ACHN (cell line): ENCODE measurements around the gene CDC42SE2.
A peak's percentile ranks its signal among the peaks of the same experiment; 100 is the strongest.

ENCODE experiments used
- DNase-seq: peaks from one replicate; pipeline ENCODE4 v3.0.0-alpha.2; 2015
- in situ Hi-C: cut with HindIII; loops from 2 replicates; pipeline ENCODE4 v1.10.0; 2017; ENCODE audit warnings: low sequenced_read_pairs, low pct_ligation_motif_present, low pct_unique_long_range_greater_than_20kb

The CDC42SE2 gene

GRCh38 chr5:131263648-131264450 lies at the start of gene CDC42SE2:
Gene CDC42SE2 (plus strand): TSS chr5:131264053. CDS start chr5:131359494, 95,441 bp downstream.
- in situ Hi-C loops = no loop called here

GRCh38 chr5:131214609-131215227 lies 49.1 kb upstream of the CDC42SE2 start:
- in situ Hi-C loops = no loop called here

More at GRCh38 chr5:131263648-131264450, at the start of gene CDC42SE2:
- DNase-seq = peak; percentile 86

DNA sequence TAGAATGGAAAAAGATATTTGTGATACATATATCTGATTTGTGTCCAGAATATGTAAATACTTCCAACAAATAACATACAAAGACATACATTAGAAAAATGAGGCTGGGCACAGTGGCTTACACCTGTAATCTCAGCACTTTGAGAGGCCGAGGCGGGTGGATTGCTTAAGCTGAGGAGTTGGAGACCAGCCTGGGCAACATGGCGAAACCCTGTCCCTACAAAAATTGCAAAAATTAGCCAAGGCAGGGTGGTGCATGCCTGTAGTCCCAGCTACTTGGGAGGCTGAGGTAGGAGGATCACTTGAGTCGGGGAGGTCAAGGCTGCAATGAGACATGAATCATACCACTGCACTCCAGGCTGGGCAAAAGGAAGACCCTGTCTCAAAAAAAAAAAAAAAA lies 46.1 kb upstream of the CDC42SE2 start:
- no peak for DNase-seq
- in situ Hi-C loops = no loop called here

More at GRCh38 chr5:131214609-131215227, 49.1 kb upstream of the CDC42SE2 start:
- no peak for DNase-seq

DNA sequence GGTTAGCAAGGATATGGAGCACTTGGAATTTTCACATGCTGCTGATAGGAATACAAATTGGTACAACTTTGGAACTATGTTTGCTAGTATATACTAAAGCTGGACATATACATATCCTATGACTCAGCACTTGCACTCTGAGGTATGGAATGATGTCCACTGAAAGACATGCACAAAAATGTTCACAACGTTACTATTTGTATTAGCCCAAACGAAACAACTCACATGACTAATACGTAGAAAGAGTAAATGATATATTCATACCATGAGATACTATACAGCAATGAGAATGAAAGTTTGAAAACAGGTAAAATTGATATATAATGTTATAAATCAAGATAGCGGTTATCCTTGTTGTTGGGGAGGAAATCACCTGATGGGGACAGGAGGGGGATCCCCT lies 45.5 kb upstream of the CDC42SE2 start:
- DNase-seq = no peak
- in situ Hi-C loops = no loop called here

DNA sequence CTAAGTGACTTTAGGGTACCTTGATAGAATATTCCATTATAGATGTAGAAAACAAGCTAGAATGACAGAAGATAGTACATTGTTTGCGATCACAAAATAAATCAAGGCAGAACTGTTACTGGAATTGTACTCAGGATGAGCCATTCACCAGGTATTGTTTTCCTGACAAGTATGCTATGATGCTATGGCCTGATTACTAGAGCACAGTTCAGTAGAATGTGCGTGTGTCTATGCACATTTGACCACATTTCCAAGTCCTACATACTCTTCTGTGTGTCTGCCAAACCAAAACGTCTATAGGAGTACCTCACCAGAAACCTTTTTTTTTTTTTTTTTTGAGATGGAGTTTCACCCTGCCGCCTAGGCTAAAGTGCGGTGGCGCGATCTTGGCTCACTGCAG lies 43.3 kb upstream of the CDC42SE2 start:
- no peak for DNase-seq
- in situ Hi-C loops = no loop called here

DNA sequence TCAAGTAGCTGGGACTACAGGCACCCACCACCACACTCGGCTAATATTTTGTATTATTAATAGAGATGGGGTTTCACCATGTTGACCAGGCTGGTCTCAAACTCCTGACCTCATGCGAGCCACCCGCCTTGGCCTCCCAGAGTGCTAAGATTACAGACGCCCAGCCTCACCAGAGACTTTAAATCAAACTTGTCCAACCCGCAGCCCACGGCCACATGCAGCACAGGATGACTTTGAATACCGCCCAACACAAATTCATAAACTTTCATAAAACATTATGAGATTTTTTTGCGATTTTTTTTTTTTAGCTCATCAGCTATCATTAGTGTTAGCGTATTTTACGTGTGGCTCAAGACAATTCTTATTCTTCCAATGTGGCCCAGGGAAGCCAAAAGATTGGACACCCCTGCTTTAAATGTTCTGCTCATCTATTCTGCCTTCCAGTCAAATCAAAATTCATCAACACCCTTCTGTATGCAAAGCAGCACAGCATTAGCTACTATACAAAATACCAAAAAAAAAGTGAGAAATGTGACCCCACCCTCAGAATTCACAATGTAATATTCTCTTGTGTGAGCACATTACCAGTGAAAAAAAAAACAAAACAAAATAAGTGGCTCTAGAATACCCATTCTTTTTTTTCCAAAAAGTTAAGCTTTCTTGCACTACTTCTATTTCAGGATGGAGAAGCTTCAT lies 42.7 kb upstream of the CDC42SE2 start:
- in situ Hi-C loops = no loop called here
- no peak for DNase-seq

- in situ Hi-C loops = no loop called here
Measured at GRCh38 chr5:131221888-131222287, 42.0 kb upstream of the CDC42SE2 start.

DNA sequence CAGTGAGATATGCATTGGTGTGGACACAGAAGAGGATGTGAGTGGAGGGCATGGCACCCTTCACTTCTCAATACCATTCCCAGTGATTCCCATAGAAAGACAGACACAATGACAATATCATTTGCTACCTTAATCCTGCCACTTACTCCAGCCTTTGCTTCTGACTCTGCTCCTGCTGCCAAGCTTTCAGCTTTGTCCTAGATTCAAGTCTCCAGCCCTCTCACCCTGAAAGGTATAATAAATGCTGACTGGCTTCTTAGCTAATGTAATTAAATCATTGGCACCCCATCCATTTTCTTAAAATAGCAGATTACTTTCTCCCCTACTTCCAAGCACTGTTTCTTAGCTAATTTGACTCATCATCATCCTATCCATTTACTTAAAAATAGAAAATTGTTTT lies 41.1 kb upstream of the CDC42SE2 start:
- in situ Hi-C loops = no loop called here
- no peak for DNase-seq

More at GRCh38 chr5:131221888-131222287, 42.0 kb upstream of the CDC42SE2 start:
- peak; percentile 2 for DNase-seq

DNA sequence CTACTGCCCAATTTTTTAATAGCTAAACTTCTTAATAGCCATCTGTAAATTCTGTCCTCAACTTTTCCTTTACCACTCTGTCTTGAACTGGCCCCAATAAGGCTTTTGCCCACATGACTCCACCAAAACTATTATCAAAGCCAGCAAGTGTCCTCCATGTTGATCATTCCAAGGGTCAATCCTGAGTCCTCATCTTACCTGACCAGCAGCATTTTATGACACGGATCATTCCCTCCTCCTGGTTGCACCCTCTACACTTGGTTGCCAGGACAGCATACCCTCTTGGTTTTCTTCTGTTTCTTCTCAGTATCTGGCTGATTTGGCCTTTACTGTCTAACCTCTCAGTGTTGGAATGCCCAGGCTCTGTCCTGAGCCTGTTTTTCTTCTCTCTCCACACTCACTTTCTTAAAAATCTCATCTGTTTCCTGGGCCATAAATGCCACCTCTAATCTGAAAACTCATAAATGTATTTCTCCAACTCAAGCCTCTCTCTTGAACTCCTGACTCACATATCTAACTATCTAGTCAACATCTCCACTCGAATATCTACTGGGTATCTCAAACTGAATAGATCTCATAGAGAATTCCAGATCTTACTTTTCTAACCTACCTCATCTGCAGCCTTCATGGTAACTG lies 40.0 kb upstream of the CDC42SE2 start:
- in situ Hi-C loops = no loop called here
- DNase-seq = no peak

DNA sequence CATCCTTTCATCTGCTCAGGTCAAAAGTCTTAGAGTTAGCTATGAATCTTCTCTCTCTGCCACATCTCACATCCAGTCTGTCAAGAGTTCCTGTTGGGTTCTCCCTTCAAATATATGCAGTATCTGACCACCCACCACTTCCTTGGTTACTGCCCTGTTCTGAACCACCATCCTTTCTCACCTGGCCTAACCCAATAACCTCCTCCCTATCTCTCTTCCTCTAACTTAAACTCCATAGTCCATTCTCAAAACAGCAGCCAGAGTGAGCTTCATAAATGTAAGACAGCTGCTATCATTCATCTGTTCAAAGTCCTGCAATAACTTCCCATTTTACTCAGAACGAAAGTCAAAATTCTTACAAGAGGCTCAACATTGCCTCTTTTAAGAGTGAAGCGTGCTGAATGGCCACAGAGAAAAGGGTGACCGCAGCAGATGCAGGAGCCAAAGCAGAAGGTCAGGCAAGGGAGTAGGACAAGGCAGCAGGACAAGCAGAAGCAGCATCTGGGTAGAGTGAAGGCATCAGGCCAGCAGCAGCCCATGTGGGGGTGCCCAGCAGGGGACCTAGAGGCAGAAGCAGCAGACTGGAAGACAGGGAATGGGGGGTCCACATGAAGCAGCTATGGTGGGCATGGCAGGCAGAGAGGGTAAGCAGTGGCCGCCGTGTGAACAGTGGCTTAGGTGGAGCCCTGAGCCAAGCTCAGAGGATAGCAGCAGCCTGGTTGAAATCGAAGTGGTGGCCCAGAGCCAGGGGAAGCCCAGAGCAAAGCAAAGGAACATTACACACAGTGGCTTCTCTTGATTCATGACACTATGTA lies 39.3 kb upstream of the CDC42SE2 start:
- DNase-seq = no peak
- in situ Hi-C loops = no loop called here

GRCh38 chr5:131225282-131225974 lies 38.4 kb upstream of the CDC42SE2 start:
- DNase-seq = no peak
- in situ Hi-C loops = no loop called here

DNA sequence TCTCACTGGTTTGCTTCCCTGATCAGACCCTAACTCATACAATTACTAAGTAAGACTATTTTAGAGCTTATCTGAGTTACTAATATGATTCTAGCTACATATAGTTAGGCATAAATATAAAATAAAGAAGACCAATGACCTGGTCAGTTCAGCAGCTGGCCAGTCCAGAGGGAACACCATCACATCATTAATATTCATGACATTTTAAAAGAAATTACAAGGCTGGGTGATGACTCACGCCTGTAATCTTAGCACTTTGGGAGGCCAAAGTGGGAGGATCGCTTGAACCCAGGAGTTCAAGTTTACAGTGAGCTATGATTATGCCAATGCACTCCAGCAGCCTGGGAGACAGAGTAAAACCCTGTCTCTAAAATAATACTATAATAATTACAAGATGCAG lies 37.0 kb upstream of the CDC42SE2 start:
- DNase-seq = no peak
- in situ Hi-C loops = no loop called here

DNA sequence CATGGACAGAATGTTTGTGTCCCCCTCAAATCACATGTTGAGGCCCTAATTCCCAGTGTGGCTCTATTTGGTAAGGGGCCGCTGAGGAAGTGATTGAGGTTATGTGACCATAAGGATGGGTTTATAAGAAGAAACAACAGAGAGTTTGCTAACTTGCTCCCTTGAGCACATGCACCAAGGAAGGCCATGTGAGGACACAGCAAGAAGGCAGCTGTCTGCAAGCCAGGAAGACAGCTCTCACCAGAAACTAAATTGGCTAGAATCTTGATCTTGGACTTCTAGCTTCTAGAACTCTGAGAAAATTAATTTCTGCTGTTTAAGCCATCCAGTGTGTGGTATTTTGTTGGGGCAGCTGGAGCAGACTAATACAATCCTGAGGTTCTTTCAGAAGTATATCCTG lies 35.2 kb upstream of the CDC42SE2 start:
- DNase-seq = no peak
- in situ Hi-C loops = no loop called here

GRCh38 chr5:131229623-131230022 lies 34.2 kb upstream of the CDC42SE2 start:
- no peak for DNase-seq
- in situ Hi-C loops = no loop called here

GRCh38 chr5:131230406-131230805 lies 33.4 kb upstream of the CDC42SE2 start:
- DNase-seq = no peak
- in situ Hi-C loops = no loop called here

DNA sequence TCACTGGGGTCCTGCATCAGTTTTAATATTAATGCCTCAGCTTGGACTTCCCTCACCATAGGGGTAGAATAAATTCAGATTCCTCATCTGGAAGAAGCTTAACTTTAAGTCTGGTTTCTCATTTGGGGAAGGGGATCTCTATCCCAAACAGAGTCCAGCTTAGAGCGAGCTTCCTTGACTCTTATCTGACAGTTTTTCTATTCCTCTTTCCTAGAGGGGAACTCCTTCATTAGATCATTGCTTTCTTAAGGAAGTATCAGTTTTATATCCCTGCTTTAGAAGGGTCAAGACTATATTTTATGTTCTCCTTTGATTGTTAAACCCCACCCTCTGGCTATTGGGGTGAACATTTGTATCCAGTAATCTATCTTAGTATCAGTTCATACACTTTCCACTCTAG lies 24.2 kb upstream of the CDC42SE2 start:
- no peak for DNase-seq
- in situ Hi-C loops = no loop called here

DNA sequence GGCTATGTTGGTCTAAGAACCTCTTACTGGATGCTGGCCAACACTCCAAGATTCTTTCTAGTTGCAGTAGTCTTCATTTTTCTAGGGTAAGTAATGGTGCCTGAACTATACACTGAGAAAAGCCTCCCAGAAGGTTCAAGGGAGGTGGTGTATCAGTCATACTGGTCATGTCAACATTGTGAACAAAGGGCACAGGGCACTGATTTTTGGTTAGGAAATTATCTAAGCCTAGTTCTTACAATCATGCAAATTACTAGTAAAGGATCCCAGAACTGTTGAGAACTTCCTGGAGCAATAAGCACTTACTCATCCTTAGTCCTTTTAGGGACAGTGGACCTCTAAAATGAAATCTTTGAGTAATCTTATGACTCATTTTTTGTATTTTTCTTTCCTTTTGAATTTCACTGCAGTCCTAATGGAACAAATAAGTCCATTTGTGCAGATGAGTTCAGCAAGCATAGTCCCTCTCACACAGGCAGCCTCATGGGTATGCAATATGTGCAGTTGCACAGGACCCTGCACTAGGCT lies 21.1 kb upstream of the CDC42SE2 start:
- DNase-seq = no peak
- in situ Hi-C loops = no loop called here
